CD4-positive, alpha-beta T cell treated with Interferon alpha-2 for 1 hour (primary cell): ENCODE measurements around the gene EPHA8.

Experiments used
- DNase-seq, 2 donors: peaks; one replicate each; pipeline ENCODE4 v3.0.0-alpha.2; 2020 to 2022

Gene EPHA8

GRCh38 chr1:22625262-22625925 is 62.1 kb downstream of the EPHA8 start:
- DNase-seq, result no peak

GRCh38 chr1:22626237-22627157 is 63.2 kb downstream of the EPHA8 start:
- no peak for DNase-seq

DNA sequence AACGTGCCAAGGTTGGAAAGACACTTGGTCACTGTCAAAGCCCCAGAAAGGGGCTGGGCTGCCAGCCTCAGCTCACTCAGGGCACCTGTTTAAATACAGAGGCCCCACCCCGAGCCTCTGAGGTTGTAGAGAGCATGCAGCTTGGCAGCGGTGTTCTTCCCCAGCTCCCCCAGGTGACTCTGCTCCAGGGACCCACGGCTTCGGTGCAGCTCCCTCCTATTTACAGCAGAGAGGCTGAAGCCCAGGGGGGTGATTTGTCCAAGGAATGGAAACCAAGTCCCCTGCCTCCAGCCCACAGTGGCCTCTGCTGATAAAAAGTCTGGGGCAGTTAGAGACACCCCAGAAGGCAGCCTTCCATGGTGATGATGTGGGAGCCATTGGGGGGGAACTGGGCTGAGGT is 64.0 kb downstream of the EPHA8 start:
- no peak for DNase-seq

DNA sequence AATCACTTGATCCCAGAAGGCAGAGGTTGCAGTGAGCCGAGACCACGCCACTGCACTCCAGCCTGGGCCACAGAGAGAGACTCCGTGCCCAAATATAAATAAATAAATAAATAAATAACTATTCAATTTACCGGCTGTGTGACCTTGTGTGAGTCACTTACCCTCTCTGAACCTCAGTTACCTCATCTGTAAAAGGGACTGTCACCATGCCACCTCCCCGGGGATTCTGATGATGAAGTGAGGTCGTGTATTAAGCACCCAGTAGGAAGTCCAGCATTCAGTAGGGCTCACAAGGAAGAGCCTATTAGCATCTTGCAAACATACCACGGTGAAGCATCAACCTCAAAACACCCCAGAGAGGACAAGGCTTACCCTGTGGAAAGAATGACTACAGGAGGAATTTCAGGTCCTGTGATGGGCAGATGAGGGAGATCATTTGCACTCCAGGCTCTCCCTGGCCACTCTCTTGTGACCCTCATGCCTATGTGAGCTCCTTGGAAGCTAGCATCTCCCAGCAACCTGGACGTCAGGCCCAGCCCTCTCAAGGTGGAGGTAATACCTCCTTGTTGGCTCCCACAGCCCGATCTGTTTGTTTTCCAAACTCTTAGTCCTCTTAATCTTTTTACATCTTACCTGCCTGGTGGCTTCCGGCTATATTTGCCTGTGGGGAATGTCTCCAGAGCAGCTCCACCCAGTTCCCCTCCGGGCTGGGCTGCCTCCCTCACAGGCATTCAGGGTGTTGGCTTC is 65.6 kb downstream of the EPHA8 start:
- DNase-seq, result no peak

DNA sequence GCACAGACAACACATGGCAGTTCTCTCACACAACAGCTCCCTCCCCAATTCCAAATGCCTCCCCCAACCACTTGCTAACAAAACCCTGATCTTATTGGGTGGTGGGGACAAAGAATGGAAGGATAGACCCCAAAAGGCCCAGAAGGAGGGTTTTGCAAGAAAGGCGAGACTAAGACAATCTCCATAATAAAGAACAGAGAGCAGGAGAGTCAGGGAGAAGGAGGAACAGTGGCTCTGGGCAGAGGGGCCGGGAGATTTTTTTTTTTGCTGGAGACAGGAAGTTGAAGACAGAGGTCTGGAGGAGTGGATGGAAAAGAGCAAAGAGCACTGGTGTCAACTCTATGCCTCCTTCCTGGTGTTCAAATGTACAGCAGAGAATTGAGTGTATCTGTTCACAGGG is 66.6 kb downstream of the EPHA8 start:
- DNase-seq, result no peak

GRCh38 chr1:22633697-22634463 is 70.6 kb downstream of the EPHA8 start:
- DNase-seq, result no peak

DNA sequence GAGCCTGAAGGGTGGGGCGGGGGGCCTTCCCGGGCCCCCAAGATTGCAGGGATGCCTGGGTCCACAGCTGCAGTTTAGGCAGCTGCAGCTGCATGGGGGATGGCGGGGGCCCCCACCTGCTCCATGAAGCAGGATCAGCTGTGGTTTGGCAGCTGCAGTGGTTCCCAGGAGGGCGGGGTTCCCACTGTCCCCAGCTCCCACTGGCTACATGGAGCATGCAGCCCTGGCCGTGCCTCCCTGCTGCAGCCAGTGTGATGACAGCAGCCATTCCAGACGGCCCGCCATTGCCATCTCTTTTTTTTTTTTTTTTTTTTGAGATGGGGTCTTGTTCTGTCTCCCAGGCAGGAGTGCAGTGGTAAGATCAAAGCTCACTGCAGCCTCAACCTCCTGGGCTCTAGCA is 72.1 kb downstream of the EPHA8 start:
- no peak for DNase-seq

GRCh38 chr1:22636353-22636752 is 73.1 kb downstream of the EPHA8 start, which contains the start of gene C1QA:
C1QA (plus strand) TSS chr1:22636628; CDS start chr1:22637617, 989 bp downstream.
- no peak for DNase-seq

DNA sequence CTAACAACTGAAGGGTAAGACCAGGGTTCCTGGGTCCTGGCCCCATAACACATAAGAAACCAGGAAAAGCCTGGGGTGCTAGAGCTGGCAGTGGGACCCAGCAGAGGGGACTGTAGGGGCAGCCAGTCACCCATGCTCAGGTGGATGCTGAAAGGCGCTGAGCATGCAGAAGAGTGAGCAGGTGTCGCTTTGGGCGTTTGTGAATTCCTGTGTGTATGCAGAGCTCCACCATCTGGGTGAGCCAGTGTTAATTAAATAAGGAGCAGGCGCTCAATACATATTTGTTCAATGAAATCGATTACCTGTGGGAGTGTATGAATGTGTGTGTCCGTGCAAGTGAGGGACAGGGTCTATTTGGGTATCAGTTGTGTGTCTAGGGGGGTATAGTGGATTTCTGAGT is 73.6 kb downstream of the EPHA8 start:
- no peak for DNase-seq

GRCh38 chr1:22637907-22638445 is 74.7 kb downstream of the EPHA8 start:
- DNase-seq, result no peak

DNA sequence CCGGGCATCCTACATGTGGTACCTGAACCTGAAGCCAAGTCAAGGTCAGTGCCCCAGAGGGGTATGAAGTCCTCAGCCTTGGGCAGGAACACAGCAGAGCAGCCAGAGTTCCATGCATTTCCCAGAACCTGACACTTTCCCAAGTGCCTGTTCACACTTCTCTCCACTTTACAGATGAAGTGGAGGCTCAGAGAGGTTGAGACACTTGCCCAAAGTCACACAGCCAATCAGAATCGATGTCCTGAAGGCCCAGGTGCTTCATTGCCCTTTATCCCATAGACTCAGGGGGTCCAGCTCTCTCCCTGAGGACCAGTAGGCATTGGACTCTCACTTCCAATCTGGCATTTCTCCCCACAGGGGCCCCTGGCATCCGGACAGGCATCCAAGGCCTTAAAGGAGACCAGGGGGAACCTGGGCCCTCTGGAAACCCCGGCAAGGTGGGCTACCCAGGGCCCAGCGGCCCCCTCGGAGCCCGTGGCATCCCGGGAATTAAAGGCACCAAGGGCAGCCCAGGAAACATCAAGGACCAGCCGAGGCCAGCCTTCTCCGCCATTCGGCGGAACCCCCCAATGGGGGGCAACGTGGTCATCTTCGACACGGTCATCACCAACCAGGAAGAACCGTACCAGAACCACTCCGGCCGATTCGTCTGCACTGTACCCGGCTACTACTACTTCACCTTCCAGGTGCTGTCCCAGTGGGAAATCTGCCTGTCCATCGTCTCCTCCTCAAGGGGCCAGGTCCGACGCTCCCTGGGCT is 75.4 kb downstream of the EPHA8 start:
- no peak for DNase-seq

GRCh38 chr1:22639286-22639685 is 76.0 kb downstream of the EPHA8 start:
- DNase-seq, result no peak

GRCh38 chr1:22641247-22641646 is 78.0 kb downstream of the EPHA8 start:
- no peak for DNase-seq

GRCh38 chr1:22641906-22642636 is 78.8 kb downstream of the EPHA8 start:
- peak; percentile 51 to 64 for DNase-seq

GRCh38 chr1:22643381-22643780 is 80.1 kb downstream of the EPHA8 start, which contains the start of gene C1QC:
C1QC (plus strand) TSS chr1:22643633; CDS start chr1:22644024, 391 bp downstream.
- DNase-seq, result no peak

DNA sequence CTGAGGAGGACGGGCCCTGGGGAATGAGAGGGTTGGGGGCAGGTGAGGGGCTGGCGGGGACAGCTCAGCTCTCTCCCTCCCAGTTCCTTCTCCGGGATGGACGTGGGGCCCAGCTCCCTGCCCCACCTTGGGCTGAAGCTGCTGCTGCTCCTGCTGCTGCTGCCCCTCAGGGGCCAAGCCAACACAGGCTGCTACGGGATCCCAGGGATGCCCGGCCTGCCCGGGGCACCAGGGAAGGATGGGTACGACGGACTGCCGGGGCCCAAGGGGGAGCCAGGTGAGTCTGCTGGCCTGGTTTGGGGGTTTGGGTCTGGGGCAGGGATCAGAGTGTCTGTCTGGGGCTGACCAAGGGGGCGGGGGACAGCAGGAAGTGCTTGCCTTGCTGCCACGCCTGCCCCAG is 80.6 kb downstream of the EPHA8 start:
- no peak for DNase-seq

GRCh38 chr1:22645931-22646330 is 82.6 kb downstream of the EPHA8 start:
- no peak for DNase-seq

GRCh38 chr1:22646384-22646783 is 83.1 kb downstream of the EPHA8 start:
- no peak for DNase-seq

GRCh38 chr1:22650089-22650693 is 86.9 kb downstream of the EPHA8 start:
- DNase-seq, result no peak
